GM21737 (cell line): ENCODE results near the gene GIGYF2.
A peak's percentile ranks its signal among the peaks of the same experiment; 100 is the strongest.
"Not testable (repeated sequence)": the region's sequence is repeated elsewhere in the genome, so short reads cannot be mapped to it uniquely, and the experiment has no call there.

Experiments
- ATAC-seq: cut with Tn5 transposase; IDR thresholded peaks from one replicate; pipeline ENCODE4 v1.9.1; 2021; ENCODE audit warnings: mild to moderate bottlenecking, moderate library complexity; ENCODE audit not compliant: unreplicated experiment

The GIGYF2 gene

GRCh38 chr2:232687382-232688160 lies 9.6 kb upstream of the GIGYF2 start:
- ATAC-seq: no peak

GRCh38 chr2:232688201-232688600 lies 8.9 kb upstream of the GIGYF2 start:
- ATAC-seq: no peak

- no peak for ATAC-seq
These were observed 7.8 kb upstream of the GIGYF2 start for GRCh38 chr2:232689152-232689910.

- ATAC-seq: not testable (repeated sequence)
These were observed 6.0 kb upstream of the GIGYF2 start for GRCh38 chr2:232691117-232691516.

GRCh38 chr2:232693344-232693743 lies 3.8 kb upstream of the GIGYF2 start:
- ATAC-seq: no peak

- no peak for ATAC-seq
These were observed 497 bp upstream of the GIGYF2 start for GRCh38 chr2:232696609-232697058.

- ATAC-seq: peak; percentile 22
These were observed 628 bp downstream of the GIGYF2 start for GRCh38 chr2:232697807-232698110.

GRCh38 chr2:232698556-232699091 lies 1.5 kb downstream of the GIGYF2 start:
- ATAC-seq: no peak

GRCh38 chr2:232699110-232699509 lies 2.0 kb downstream of the GIGYF2 start:
- ATAC-seq: no peak

GRCh38 chr2:232700154-232700553 lies 3.0 kb downstream of the GIGYF2 start:
- ATAC-seq: no peak

- no peak for ATAC-seq
These were observed 9.9 kb downstream of the GIGYF2 start for GRCh38 chr2:232707076-232707475.

- no peak for ATAC-seq
These were observed 16.4 kb downstream of the GIGYF2 start for GRCh38 chr2:232713505-232713904.

- ATAC-seq: no peak
These were observed 17.8 kb downstream of the GIGYF2 start for GRCh38 chr2:232714969-232715368.

GRCh38 chr2:232720056-232720455 lies 22.9 kb downstream of the GIGYF2 start:
- not testable (repeated sequence) for ATAC-seq

- ATAC-seq: no peak
These were observed 24.1 kb downstream of the GIGYF2 start for GRCh38 chr2:232721261-232721660.

- ATAC-seq: no peak
These were observed 24.8 kb downstream of the GIGYF2 start for GRCh38 chr2:232721882-232722281.

GRCh38 chr2:232723027-232723426 lies 25.9 kb downstream of the GIGYF2 start:
- ATAC-seq: no peak

GRCh38 chr2:232728785-232729184 lies 31.7 kb downstream of the GIGYF2 start:
- ATAC-seq: no peak

GRCh38 chr2:232731470-232731869 lies 34.3 kb downstream of the GIGYF2 start:
- ATAC-seq: no peak

GRCh38 chr2:232741294-232741693 lies 44.2 kb downstream of the GIGYF2 start:
- ATAC-seq: no peak

- no peak for ATAC-seq
These were observed 44.8 kb downstream of the GIGYF2 start for GRCh38 chr2:232741972-232742371.

- ATAC-seq: no peak
These were observed 47.8 kb downstream of the GIGYF2 start for GRCh38 chr2:232744963-232745362.
